Calu3 (cell line): ENCODE results near the gene SLC11A2. TPM values are rescaled to one million over a fixed set of nuclear protein-coding genes. Genes with fewer than 3 reads are reported as not detected.

ENCODE experiments used
- Bru-seq: library from RNA; stranded (reverse); fragments of 400-500 nt; gene quantifications from one replicate; lab custom pipeline; 2021; lab: Mats Ljungman, UMichigan
- BruChase-seq, 2 experiments: library from RNA; stranded (reverse); fragments of 400-500 nt; gene quantifications; one replicate each; lab custom pipeline; 2021; lab: Mats Ljungman, UMichigan
- BruUV-seq: library from RNA; stranded (reverse); fragments of 400-500 nt; replicated peaks from 2 replicates; lab custom pipeline; 2021; lab: Mats Ljungman, UMichigan
- CTCF ChIA-PET: fragments of 300-600 bp; sonication (Branson Sonifier 250); formaldehyde crosslinking; loops from one replicate; lab custom pipeline; 2022; ENCODE audit warnings: antibody characterized with exemption; lab: Charles Lee
- DNase-seq: peaks from one replicate; pipeline ENCODE4 v3.0.0; 2022
- H3K27ac Mint-ChIP-seq: one replicate; pipeline ENCODE4 v1.8.0; 2022; ENCODE audit warnings: mixed read lengths; ENCODE audit not compliant: unreplicated experiment
- H3K27me3 Mint-ChIP-seq: one replicate; pipeline ENCODE4 v1.8.0; 2022; ENCODE audit warnings: mixed read lengths; ENCODE audit not compliant: unreplicated experiment
- H3K36me3 Mint-ChIP-seq: one replicate; pipeline ENCODE4 v1.8.0; 2022; ENCODE audit warnings: mild to moderate bottlenecking, moderate library complexity, mixed read lengths; ENCODE audit not compliant: insufficient read depth, unreplicated experiment
- H3K4me1 Mint-ChIP-seq: one replicate; pipeline ENCODE4 v1.8.0; 2022; ENCODE audit warnings: mild to moderate bottlenecking, low read depth, mixed read lengths; ENCODE audit not compliant: unreplicated experiment
- H3K4me3 Mint-ChIP-seq: one replicate; pipeline ENCODE4 v1.8.0; 2022; ENCODE audit warnings: mild to moderate bottlenecking, low read depth, moderate library complexity, mixed read lengths; ENCODE audit not compliant: unreplicated experiment
- H3K9me3 Mint-ChIP-seq: one replicate; pipeline ENCODE4 v1.8.0; 2022; ENCODE audit warnings: low read depth, mixed read lengths; ENCODE audit not compliant: unreplicated experiment
- intact Hi-C: fragments of 100-400 bp; cut with micrococcal nuclease; formaldehyde crosslinking; loops from one replicate; pipeline ENCODE4 v1.10.0; 2022; ENCODE audit not compliant: unreplicated experiment
- long read RNA-seq: library from polyadenylated mRNA; stranded (forward); transcript quantifications from one replicate; pipeline ENCODE4 v2.0.0, GENCODE V29; 2022
- total RNA-seq: library from RNA; stranded (reverse); gene quantifications from 2 replicates; pipeline ENCODE4 v1.2.3, GENCODE V29; 2022
- TF ChIP-seq, protein P1 (sequence below): fragments of 200-600 bp; IDR thresholded peaks from one replicate; pipeline ENCODE4 v1.8.0; 2022; ENCODE audit warnings: antibody characterized with exemption; ENCODE audit not compliant: unreplicated experiment

Gene SLC11A2
- 49.5 and 51.3 TPM in 2 replicates for total RNA-seq
- Bru-seq, nascent RNA = percentile 74 among the genes with signal in this experiment
- percentile 78 among the genes with signal in this experiment for BruChase-seq, experiment 1, labeled RNA remaining after a 6-hour chase
- percentile 80 among the genes with signal in this experiment for BruChase-seq, experiment 2, labeled RNA remaining after a 2-hour chase
- long read RNA-seq, full-length matches to known transcripts = 13 of 27 reads
- long read RNA-seq, partial matches to known transcripts = 6 of 27 reads
- long read RNA-seq, other reads (novel, unspliced or antisense) = 8 of 27 reads

DNA sequence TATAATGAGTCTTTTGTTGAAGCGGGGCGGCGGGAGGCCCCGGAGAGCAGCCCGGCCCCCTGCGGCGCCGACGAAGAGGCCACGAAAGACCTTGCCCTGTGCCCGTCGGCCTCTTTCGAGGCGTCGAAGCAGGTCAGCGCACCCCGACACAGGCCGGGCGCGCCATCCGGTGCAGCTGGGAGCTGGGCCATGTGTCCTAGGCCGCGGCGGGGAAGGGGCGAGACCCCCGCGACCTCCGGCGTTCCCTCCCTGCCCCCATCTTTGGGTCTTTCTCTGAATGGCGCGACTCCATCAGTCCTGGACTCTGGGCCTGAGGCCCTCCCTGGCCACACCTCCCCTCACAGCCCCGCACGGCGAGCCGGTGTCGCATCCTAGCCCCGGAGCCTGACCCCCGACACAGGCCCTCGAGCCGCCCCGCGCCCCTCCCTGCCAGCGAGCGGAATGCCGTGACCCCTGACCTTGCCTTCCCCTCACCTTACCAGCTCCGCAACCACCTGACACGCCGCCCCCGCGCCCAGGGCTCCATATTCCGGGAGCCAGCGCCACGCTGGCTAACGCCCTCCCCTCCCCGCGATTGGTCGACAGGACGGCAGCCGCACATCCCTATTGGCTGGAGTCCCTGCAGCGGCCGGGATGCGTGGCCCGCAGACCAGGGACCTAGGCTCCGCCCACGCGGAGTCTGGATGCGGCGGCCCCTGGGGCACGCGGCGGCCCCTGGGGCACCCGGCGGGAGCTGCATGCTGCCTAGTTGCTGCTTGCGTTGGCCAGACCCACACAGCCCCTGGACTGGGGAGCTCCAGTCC lies at the start of gene SLC11A2:
SLC11A2 (minus strand) TSS at position 549 of the 803 bp plus-strand sequence. CDS start 15,656 bp downstream, outside the sequence.
- Mint-ChIP-seq H3K4me3 (peak within 1 kb of the TSS; percentile 88), H3K27ac (peak within 1 kb of the TSS; percentile 91), H3K36me3 (peaks cover 42% of the 10 kb centered on the region), H3K27me3 (no peaks in the 10 kb centered on the region), H3K9me3 (no peaks in the 10 kb centered on the region), H3K4me1 (peaks cover 25% of the 10 kb centered on the region)
- BruUV-seq = no TSS peak
- DNase-seq = peak; percentile 93
- intact Hi-C loops = loop anchor here (10.0 kb wide), 1 partner anchor 101 kb away; a partner anchor contains a TSS
- CTCF ChIA-PET = interaction anchor here (0.6 to 0.9 kb wide), 3 partner anchors 19 to 261 kb away, joined by 3 to 4 read pairs (median 4); no protein-coding TSS in a partner anchor
- TF ChIP-seq, protein P1, sequence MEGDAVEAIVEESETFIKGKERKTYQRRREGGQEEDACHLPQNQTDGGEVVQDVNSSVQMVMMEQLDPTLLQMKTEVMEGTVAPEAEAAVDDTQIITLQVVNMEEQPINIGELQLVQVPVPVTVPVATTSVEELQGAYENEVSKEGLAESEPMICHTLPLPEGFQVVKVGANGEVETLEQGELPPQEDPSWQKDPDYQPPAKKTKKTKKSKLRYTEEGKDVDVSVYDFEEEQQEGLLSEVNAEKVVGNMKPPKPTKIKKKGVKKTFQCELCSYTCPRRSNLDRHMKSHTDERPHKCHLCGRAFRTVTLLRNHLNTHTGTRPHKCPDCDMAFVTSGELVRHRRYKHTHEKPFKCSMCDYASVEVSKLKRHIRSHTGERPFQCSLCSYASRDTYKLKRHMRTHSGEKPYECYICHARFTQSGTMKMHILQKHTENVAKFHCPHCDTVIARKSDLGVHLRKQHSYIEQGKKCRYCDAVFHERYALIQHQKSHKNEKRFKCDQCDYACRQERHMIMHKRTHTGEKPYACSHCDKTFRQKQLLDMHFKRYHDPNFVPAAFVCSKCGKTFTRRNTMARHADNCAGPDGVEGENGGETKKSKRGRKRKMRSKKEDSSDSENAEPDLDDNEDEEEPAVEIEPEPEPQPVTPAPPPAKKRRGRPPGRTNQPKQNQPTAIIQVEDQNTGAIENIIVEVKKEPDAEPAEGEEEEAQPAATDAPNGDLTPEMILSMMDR = no peak

DNA sequence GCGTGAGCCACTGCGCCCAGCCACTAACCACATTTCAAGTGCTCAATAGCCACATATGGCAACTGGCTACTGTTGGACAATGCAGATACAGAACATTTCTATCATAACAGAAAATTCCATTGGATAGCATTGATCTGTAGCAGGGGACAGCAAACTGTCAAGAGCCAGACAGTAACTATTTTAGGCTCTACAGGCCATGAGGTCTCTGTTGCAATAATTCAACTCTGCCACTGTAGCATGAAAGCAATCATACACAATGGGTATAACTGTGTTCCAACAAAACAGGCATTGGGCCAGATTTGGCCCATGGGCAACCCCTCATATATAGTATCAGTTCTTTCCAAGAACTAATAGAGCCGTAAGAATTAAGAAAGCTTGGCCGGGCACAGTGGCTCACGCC lies 49.2 kb upstream of the SLC11A2 start:
- CTCF ChIA-PET = no interaction called here
- Mint-ChIP-seq H3K36me3 (peaks cover 16% of the 10 kb centered on the region), H3K9me3 (no peaks in the 10 kb centered on the region), H3K27me3 (no peaks in the 10 kb centered on the region), H3K27ac (no peak overlapping the region), H3K4me3 (no peak overlapping the region), H3K4me1 (no peaks in the 10 kb centered on the region)
- DNase-seq = no peak
- TF ChIP-seq, protein P1 = no peak
- intact Hi-C loops = no loop called here
- BruUV-seq = no TSS peak

DNA sequence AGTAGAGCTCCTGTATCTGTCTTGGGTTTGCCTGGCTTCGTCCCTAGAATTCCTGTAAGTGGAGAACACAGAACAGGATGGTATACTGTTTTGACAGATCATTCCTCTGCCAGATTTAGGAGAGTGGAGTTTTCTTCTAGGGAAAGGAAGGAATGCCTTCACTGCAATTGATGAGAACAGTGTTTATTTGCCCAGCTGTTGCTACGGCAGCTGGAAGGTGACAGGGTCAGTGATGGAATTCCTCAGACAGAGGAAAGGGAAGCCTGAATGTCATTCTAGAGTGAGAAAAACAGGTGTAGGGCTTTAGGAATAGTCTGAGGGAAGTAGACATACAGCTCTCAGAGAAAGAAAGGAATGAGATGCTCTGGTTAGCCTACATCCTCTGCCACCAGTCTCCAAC lies 45.5 kb upstream of the SLC11A2 start:
- no peak overlapping the region for H3K27ac Mint-ChIP-seq
- no peaks in the 10 kb centered on the region for H3K9me3 Mint-ChIP-seq
- TF ChIP-seq, protein P1 = no peak
- no peak for DNase-seq
- H3K4me3 Mint-ChIP-seq = no peak overlapping the region
- no peaks in the 10 kb centered on the region for H3K4me1 Mint-ChIP-seq
- H3K36me3 Mint-ChIP-seq = peaks cover 23% of the 10 kb centered on the region
- H3K27me3 Mint-ChIP-seq = no peaks in the 10 kb centered on the region
- CTCF ChIA-PET = interaction anchor here (0.6 kb wide), 1 partner anchor 266 kb away, joined by 3 read pairs; no protein-coding TSS in a partner anchor
- intact Hi-C loops = no loop called here
- no TSS peak for BruUV-seq

DNA sequence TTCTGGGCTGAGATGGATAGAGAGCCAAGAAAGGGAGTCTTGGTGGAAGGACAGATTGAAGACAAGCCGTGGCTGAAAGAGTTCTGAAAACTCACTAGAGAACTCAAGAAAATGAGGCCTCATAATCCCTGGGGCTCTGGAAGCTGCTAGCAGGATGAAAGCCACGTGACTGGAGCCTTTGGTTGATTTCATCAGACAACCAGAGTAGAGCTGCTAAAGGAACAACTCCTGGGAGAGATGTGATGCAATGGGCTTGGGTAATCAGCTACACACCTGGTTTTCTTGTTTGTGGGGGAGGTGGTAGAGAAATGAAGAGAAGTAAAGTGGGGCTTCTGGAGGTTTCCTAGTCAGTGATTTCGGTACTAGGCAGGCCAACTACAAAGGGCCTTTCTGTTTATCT lies 43.8 kb upstream of the SLC11A2 start:
- Mint-ChIP-seq H3K27me3 (no peaks in the 10 kb centered on the region), H3K36me3 (peaks cover 23% of the 10 kb centered on the region), H3K4me3 (no peak overlapping the region), H3K4me1 (no peaks in the 10 kb centered on the region), H3K27ac (no peak overlapping the region), H3K9me3 (no peaks in the 10 kb centered on the region)
- intact Hi-C loops = no loop called here
- BruUV-seq = no TSS peak
- TF ChIP-seq, protein P1 = no peak
- CTCF ChIA-PET = no interaction called here
- no peak for DNase-seq
